ENCODE measurements around the gene ZNF362.
A peak's percentile ranks its signal among the peaks of the same experiment; 100 is the strongest.

The ZNF362 gene

DNA sequence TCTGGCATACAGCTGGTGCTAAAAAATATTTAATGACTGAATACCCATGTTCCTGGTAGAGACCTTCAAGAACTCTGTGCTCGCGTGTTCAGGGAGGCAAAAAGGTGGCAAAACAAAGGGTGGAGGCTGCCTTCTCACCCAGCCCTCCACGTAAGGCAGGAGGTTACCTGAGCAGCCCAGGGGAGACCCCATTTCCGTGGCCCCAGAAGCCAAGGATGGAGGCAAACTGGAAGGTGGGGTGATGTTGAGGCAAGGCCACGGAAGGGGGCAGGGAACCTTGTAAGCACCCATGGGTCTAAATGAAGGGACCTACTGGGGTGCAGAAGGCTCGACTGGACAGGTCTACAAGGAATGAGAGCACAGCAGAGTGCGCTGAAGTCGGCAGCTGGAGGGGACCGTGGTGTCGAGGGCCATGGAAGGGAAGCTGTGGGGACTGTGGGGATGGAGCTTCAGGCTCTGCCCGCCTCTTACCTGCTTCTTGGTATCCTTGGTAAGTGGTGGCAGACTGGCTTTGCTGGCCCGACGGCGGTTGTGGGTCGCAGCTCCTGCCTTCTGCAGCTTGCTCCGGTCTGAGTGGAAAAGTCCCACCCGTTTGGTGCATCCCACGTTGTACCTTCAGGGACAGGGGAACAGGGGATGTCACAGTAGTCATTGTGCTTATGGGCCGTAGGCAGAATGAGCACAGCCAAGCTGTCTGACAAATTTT is 73.5 kb downstream of the ZNF362 start:
- no peak for DNase-seq

DNA sequence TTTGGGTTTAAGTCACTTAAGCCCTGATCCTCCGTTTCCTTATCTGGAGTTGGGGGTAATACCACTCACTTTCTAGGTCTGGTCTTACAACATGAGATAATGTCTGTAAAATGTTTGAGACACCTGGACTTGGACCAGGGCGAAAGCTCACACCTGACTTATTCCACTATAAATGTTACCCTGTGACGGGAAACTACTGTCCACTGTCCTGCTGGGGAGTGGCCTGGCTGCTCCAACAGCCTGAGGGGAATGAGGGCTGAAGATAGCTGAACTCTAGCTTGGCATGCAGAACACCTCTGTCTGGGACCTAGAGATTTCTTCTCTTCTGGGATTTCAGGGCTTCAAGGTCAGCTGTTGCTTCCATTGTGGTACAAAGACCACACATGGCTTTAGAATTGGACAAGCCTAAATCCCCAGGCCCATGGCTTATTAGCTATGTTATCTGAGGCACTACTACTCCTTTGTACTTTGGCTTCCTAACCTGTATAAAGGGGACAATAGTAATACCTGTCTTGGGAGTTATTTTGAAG is 74.1 kb downstream of the ZNF362 start:
- no peak for DNase-seq

DNA sequence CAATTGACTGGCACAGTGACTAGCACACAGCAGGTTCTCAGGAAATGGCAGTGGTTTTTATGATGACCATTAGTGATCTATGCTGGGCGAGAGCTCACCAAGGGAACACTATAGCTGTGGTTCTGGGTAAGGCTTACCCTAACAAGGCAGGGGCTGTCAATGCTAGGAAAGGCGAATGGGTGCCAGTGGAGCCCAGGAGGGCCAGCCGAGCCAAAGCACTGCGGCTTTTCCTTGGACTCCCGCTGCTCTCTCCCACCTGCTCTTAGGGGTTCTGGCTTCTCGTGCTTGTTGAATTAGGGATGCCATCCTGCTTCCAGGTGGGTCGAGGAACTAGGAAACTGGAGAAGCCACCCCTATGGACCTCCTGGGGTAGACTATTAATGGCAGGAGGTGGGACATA is 74.6 kb downstream of the ZNF362 start:
- no peak for DNase-seq

- DNase-seq: no peak
Observed at GRCh38 chr1:33331444-33332356, 75.4 kb downstream of the ZNF362 start.

DNA sequence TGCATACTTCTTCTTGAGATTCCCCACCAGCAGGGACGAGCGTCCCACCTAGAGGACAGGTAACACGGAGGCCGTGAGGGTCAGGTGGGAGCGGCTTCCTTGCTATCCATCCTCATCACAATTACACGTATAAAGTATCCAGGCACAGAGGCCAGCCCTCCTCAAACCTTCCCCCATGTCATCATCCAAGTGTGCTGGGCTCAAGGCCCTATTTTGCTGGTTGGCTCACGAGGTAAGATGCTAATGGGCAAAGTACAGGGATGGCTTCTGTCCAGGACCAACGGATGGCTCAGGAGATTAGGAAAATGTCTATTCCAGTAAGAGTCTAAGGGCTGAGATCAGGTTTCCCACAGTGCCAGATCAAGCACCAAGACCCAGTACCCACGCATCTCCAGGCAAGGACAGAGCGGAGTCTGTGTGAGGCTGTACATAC is 76.1 kb downstream of the ZNF362 start:
- DNase-seq: no peak

- DNase-seq: no peak
Observed at GRCh38 chr1:33332881-33333280, 76.6 kb downstream of the ZNF362 start.

GRCh38 chr1:33334081-33334552 is 77.8 kb downstream of the ZNF362 start:
- no peak for DNase-seq

DNA sequence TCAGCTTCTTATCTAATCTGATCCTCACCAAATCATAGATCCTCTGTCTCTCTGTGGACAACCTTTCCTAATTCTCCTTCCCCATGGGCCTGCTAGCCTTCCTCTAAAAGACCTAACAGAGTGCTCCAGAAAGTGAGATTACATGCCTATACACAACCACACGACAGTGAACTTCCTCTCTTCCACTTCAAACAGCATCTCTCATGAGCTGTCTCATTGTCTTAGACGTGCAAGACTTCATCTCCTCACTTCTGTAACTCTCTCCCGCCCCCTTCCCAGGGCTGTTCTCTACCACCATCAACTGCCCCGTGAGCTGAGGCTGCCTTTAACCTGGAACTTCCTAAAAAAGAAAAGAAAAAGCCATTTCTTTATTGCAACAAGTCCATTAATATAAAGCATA is 78.7 kb downstream of the ZNF362 start:
- DNase-seq: peak in 1 of 5 experiments; percentile 5

GRCh38 chr1:33336580-33336979 is 80.3 kb downstream of the ZNF362 start:
- DNase-seq: no peak

DNA sequence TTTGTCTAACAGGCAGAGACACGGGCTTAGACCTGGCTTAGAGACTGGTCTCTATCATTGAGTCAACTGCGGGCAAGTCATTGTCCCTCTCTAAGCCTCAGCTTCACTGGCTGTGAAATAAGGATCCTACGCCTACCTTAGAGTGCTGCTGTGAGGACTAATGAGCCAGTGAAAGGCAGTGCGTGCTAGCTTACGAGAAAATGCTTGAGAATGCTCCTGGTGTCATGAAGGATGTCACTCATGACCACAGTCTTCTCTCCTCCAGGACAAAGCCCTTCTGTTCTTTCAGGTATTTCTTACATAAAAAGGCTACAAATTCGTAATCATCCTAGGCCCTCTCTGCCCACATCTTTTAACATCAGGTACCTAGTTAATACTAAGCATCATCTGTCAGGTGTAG is 81.1 kb downstream of the ZNF362 start:
- no peak for DNase-seq

DNA sequence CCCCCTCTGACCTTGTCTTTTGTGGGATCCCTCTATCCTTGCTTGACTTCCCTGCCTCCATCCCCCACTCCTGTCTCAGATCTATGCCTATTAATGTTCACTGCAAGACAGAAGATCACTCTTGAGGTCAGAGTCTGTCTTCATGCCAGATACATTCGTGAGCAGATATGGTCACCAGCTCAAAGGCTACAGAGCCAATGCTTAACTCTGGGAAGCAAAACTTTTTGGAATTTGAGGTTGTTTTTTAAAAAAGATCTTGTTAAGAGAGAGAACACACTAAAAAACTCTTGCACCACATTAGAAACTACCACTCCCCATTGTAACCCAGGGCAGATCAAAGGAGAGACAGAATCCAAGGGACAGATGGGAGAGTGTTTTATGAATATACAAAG is 81.8 kb downstream of the ZNF362 start:
- DNase-seq: no peak

- no peak for DNase-seq
Observed at GRCh38 chr1:33338440-33339211, 82.3 kb downstream of the ZNF362 start.

DNA sequence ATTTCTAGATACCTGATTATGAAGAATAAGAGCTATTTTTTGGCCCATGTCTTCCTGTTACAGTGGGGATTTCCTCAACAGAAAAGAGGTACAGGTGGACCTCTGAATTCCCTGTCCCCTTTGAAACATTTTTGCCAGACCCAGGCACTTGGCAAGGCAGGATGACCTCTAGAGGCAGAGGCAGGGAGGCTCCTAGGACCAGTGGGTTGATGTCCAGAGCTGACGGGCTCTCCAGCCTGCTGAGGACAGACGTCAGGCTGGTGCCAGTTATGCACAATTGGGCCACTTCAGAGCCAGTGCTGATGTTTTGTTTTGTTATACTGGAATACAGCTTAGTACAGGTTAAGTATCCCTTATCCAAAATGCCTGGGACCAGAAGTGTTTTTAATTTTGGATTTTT is 83.1 kb downstream of the ZNF362 start:
- DNase-seq: no peak

GRCh38 chr1:33341190-33341589 is 84.9 kb downstream of the ZNF362 start:
- no peak for DNase-seq

DNA sequence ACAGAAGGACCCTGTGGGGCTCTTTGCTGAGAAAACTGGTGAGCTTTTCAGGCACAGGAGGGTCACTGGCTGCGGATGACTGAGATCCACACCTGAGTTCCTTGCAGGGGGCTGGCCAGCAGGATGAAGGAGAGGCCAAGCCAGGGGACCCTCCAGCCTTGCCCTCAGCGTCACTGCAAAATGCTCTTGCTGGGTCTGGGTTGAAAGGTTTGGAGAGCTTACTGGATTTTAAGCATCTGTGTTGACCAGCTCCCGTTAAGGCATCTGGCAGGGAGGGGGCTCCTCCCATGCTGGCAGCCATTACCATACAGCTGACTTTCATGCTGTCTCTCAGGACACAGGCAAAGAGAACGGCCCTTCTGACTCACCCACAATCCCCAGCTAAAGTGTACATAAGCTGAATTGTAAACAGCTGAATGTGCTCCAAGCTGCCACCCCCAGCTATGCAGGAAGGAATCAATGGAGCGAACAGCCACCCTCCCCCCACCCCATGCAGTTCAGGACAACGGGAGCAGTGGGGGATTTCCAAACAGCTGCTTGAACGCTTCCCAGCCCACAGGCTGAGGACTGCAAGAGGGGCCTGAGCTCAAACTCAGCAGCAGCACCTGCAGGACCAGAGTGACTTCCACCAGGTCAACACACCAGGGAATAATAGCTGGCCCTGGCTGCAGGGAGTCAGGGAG is 85.9 kb downstream of the ZNF362 start:
- no peak for DNase-seq

DNA sequence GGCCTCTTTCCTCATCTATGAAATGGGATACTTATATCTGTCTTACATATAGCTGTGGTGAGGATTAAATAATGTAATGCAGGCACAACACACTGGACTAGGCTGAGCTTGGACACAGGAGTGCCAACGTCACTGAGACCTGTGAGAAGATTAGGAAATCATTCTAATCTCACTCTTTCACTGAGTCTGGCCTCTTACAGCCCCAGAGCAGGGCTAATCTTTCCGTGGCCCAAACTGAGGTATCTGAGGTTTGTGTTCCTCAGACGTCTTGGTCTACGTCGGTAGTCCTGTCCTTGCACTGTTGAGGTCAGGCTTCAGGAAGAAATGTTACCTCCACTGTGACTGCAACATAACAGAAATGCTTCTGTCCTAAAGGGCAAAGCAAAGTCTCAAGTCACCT is 87.2 kb downstream of the ZNF362 start:
- DNase-seq: no peak

DNA sequence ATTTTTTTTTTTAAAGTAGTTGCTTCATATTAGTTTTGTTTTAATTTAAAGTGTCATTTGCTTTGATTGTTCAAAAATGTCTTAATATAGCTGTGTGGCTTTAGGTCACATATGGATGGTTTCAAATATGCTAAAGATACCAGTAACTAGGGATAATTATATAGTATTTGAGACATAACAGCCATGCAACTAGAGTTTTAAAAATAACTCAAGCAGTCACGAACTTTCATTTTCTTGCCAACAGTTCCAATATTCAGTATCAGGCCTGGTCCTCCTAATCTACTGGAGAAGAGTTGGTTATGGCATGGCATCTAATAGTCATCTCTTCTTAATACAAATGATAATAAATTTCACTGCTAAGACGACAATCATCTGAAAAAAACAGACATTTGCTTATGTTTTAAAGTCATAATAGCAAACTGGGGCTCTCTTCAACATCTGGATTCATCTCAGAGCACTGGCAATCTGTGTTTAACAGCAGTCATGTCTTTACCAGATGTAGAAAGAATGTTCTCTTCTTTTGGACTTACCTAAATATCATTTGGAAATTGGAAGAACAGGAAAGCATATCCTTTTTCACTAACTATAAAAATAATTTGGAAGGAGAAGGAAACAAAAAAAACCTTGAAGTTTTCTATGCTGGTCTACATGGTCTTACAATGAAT is 88.7 kb downstream of the ZNF362 start:
- no peak for DNase-seq

DNA sequence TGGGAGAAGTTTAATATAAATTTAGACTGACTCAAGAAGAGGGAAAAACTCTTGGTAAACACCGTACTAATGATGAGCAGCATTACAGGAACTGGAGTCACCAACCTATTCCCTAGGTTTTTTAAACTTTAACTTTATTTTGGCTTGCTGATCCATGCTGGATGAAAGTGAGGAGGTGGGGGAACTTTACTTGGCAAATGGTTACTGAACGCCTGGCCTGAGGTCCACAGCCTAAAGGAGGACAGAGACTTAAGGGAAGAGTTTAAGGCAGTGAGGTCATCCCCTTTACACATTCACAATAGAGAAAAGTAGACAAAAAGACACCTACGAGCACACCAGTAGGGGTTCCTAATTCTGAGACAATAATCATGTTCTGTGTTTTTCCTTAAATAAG is 90.2 kb downstream of the ZNF362 start:
- DNase-seq: no peak

DNA sequence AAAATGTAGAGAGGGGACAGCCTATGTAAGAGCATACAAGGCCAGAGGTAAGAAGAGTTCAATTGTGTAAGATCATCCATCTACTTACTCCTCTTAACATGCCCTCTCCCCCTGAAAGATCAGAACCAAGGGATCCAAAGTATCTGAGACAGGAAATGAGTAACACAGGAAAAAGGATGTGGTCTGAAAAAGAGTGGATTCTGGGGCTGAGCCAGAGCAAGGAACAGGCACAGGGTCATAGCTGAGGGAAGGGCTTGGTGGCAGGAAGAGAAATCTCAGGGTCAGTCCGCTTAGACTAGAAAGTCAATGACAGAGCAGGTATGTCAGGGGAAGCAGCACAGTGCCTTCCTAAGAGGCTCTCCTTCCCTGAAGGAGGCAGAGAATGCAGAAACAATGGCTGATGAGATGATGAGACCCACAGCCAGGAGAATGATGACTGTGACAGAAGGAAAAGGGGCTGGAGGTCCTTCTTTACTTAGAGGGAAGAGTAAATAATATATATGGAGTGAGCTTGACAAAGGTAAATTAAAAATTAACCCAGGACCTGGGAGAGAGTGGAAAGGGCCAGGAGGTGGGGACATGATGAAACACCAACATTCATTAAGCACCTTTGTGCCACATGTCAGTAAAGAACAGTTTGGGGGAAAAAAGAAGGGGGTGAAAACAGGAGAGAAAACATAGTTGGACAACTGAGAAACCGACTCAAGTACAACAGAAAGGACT is 90.8 kb downstream of the ZNF362 start:
- peak in 1 of 5 experiments; percentile 14 for DNase-seq

- DNase-seq: no peak
Observed at GRCh38 chr1:33347650-33347992, 91.3 kb downstream of the ZNF362 start.

GRCh38 chr1:33348194-33348593 is 91.9 kb downstream of the ZNF362 start:
- no peak for DNase-seq
